NT2/D1 (cell line): ENCODE results near the gene CAPN13.

Experiments
- DNase-seq: peaks from one replicate; pipeline ENCODE4 v3.0.0-alpha.2; 2011; ENCODE audit warnings: low read depth, low spot score
- H3K27me3 ChIP-seq: 2 replicates; pipeline ENCODE4 v1.6.0; 2011; ENCODE audit warnings: mild to moderate bottlenecking; ENCODE audit not compliant: insufficient read length, insufficient read depth
- H3K36me3 ChIP-seq: 2 replicates; pipeline ENCODE4 v1.6.1; 2011; ENCODE audit warnings: mild to moderate bottlenecking, low read length, mixed read lengths; ENCODE audit not compliant: insufficient read depth, insufficient read length
- H3K4me1 ChIP-seq: 2 replicates; pipeline ENCODE4 v1.5.1; 2011; ENCODE audit not compliant: insufficient read depth, insufficient read length
- H3K4me3 ChIP-seq: 2 replicates; pipeline ENCODE4 v1.5.1; 2011; ENCODE audit warnings: low read depth; ENCODE audit not compliant: insufficient read length
- H3K9ac ChIP-seq: 2 replicates; pipeline ENCODE4 v1.6.0; 2011; ENCODE audit warnings: low read depth; ENCODE audit not compliant: insufficient read length
- H3K9me3 ChIP-seq: 2 replicates; pipeline ENCODE4 v1.5.1; 2011; ENCODE audit warnings: mild to moderate bottlenecking, low read length; ENCODE audit not compliant: insufficient read depth
- SUZ12 ChIP-seq: IDR thresholded peaks from 2 replicates; pipeline ENCODE4 v1.6.1; 2011; ENCODE audit not compliant: insufficient read length, insufficient read depth; ENCODE audit errors: extremely low read depth
- YY1 ChIP-seq: IDR thresholded peaks from 2 replicates; pipeline ENCODE4 v1.6.1; 2011; ENCODE audit not compliant: insufficient read length, insufficient read depth
- ZNF274 ChIP-seq: IDR thresholded peaks from 2 replicates; pipeline ENCODE4 v1.6.1; 2011; ENCODE audit warnings: mild to moderate bottlenecking, low read depth, low read length

The CAPN13 gene

GRCh38 chr2:30690126-30690561, 117.1 kb downstream of the CAPN13 start:
- DNase-seq, result no peak
- Histone ChIP-seq H3K4me3 (no peak overlapping the region), H3K9me3 (no peaks in the 10 kb centered on the region), H3K27me3 (no peaks in the 10 kb centered on the region), H3K9ac (no peak overlapping the region), H3K4me1 (peaks cover 7% of the 10 kb centered on the region), H3K36me3 (no peaks in the 10 kb centered on the region)
- TF ChIP-seq SUZ12, result no peak
- no peak for TF ChIP-seq YY1
- no peak for TF ChIP-seq ZNF274

- TF ChIP-seq YY1, result no peak
- no peak for TF ChIP-seq SUZ12
- no peak for TF ChIP-seq ZNF274
- Histone ChIP-seq H3K36me3 (no peaks in the 10 kb centered on the region), H3K9ac (no peak overlapping the region), H3K27me3 (no peaks in the 10 kb centered on the region), H3K4me1 (peaks cover 7% of the 10 kb centered on the region), H3K4me3 (no peak overlapping the region), H3K9me3 (no peaks in the 10 kb centered on the region)
- no peak for DNase-seq
Observed at GRCh38 chr2:30689496-30690125, 117.6 kb downstream of the CAPN13 start.

GRCh38 chr2:30688956-30689401, 118.3 kb downstream of the CAPN13 start:
- Histone ChIP-seq H3K9ac (no peak overlapping the region), H3K4me1 (peaks cover 7% of the 10 kb centered on the region), H3K4me3 (no peak overlapping the region), H3K36me3 (no peaks in the 10 kb centered on the region), H3K9me3 (no peaks in the 10 kb centered on the region), H3K27me3 (no peaks in the 10 kb centered on the region)
- TF ChIP-seq YY1 (no peak), SUZ12 (no peak), ZNF274 (no peak)
- DNase-seq, result no peak

GRCh38 chr2:30686669-30687068, 120.6 kb downstream of the CAPN13 start:
- Histone ChIP-seq H3K27me3 (no peaks in the 10 kb centered on the region), H3K36me3 (no peaks in the 10 kb centered on the region), H3K9me3 (no peaks in the 10 kb centered on the region), H3K4me1 (peaks cover 7% of the 10 kb centered on the region), H3K4me3 (no peak overlapping the region), H3K9ac (no peak overlapping the region)
- DNase-seq, result no peak
- no peak for TF ChIP-seq ZNF274
- TF ChIP-seq SUZ12, result no peak
- TF ChIP-seq YY1, result no peak

- no peak for DNase-seq
- TF ChIP-seq ZNF274, result no peak
- TF ChIP-seq YY1, result no peak
- no peak for TF ChIP-seq SUZ12
- no peak overlapping the region for H3K9ac ChIP-seq
- H3K4me3 ChIP-seq, result no peak overlapping the region
- H3K36me3 ChIP-seq, result no peaks in the 10 kb centered on the region
- H3K27me3 ChIP-seq, result no peaks in the 10 kb centered on the region
- peaks cover 7% of the 10 kb centered on the region for H3K4me1 ChIP-seq
- H3K9me3 ChIP-seq, result no peaks in the 10 kb centered on the region
Observed at GRCh38 chr2:30686000-30686399, 121.2 kb downstream of the CAPN13 start.

GRCh38 chr2:30684996-30685395, 122.2 kb downstream of the CAPN13 start:
- Histone ChIP-seq H3K9ac (no peak overlapping the region), H3K4me3 (no peak overlapping the region), H3K27me3 (no peaks in the 10 kb centered on the region), H3K9me3 (no peaks in the 10 kb centered on the region), H3K36me3 (no peaks in the 10 kb centered on the region), H3K4me1 (peaks cover 7% of the 10 kb centered on the region)
- DNase-seq, result no peak
- TF ChIP-seq YY1 (no peak), SUZ12 (no peak)

GRCh38 chr2:30684516-30684915, 122.7 kb downstream of the CAPN13 start:
- no peak for DNase-seq
- H3K27me3 ChIP-seq, result no peaks in the 10 kb centered on the region

More at GRCh38 chr2:30684516-30684915, 122.7 kb downstream of the CAPN13 start:
- Histone ChIP-seq H3K9me3 (no peaks in the 10 kb centered on the region), H3K36me3 (no peaks in the 10 kb centered on the region), H3K9ac (no peak overlapping the region), H3K4me3 (no peak overlapping the region), H3K4me1 (peaks cover 5% of the 10 kb centered on the region)
- no peak for TF ChIP-seq SUZ12
- TF ChIP-seq YY1, result no peak
- TF ChIP-seq ZNF274, result no peak
